ENCODE measurements around the gene CABP4.

DNA sequence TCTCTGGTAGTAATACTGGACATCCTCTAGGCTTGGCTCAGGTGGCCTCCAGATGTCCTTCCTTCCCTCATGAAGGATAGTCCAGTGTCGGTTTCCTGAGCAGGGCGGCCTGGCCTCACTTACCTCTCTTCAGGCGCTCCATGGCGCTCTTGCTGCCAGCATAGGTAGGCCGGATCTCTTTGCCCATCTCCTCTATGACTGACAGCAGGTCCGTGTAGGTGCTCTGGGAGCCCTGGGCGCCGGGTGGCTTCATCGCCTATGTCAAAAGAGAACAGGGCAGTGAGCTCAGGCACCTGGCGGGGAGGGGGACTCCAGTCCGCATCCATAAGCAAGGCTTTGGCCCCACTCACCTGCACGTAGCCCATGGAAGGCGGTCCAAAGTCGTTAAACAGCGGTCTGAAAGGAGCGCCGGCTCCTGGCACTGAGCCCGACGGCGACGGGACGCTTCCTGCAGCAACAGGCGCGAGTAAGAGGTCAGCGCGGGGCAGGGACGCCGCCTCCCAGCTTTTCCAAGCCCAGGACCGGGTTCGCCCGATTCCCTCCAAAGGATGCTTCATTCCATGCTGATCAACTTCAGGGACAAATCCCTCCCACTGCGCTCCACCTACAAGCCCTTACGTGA, 52.2 kb downstream of the CABP4 start:
- TF ChIP-seq, protein P1, sequence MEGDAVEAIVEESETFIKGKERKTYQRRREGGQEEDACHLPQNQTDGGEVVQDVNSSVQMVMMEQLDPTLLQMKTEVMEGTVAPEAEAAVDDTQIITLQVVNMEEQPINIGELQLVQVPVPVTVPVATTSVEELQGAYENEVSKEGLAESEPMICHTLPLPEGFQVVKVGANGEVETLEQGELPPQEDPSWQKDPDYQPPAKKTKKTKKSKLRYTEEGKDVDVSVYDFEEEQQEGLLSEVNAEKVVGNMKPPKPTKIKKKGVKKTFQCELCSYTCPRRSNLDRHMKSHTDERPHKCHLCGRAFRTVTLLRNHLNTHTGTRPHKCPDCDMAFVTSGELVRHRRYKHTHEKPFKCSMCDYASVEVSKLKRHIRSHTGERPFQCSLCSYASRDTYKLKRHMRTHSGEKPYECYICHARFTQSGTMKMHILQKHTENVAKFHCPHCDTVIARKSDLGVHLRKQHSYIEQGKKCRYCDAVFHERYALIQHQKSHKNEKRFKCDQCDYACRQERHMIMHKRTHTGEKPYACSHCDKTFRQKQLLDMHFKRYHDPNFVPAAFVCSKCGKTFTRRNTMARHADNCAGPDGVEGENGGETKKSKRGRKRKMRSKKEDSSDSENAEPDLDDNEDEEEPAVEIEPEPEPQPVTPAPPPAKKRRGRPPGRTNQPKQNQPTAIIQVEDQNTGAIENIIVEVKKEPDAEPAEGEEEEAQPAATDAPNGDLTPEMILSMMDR (conservative IDR thresholded peaks at IDR 0.05 in 1 of 2, IDR thresholded peaks at IDR 0.05 in 1 of 2; ENCODE audit: extremely low read depth in 1 of 2, insufficient read depth in 1 of 2, low read depth in 1 of 2, low read length in 2 of 2): no peak
- TF ChIP-seq EZH2 (IDR thresholded peaks at IDR 0.05; ENCODE audit: borderline replicate concordance, low read length): no peak

Measured in mammary epithelial cell (primary cell).